ENCODE measurements around the gene DEUP1. TPM values are rescaled to one million over a fixed set of nuclear protein-coding genes. Genes with fewer than 3 reads are reported as not detected.

The DEUP1 gene
- total RNA-seq, 2 donors from 2014 or later: 1.2 to 3.2 TPM

- H3K27me3 ChIP-seq (replicated peaks; ENCODE audit: insufficient read depth): no peaks in the 10 kb centered on the region
- intact Hi-C loops (cut with DNase I): no loop called here
- WGBS: 46% methylated on average over 3 of the region's 3 CpGs
- no peaks in the 10 kb centered on the region for H3K4me1 ChIP-seq (replicated peaks)
- TF ChIP-seq POLR2A (IDR thresholded peaks at IDR 0.05) (no peak), POLR2AphosphoS5 (IDR thresholded peaks at IDR 0.05) (peak; percentile 13)
- TF ChIP-seq, protein P1, sequence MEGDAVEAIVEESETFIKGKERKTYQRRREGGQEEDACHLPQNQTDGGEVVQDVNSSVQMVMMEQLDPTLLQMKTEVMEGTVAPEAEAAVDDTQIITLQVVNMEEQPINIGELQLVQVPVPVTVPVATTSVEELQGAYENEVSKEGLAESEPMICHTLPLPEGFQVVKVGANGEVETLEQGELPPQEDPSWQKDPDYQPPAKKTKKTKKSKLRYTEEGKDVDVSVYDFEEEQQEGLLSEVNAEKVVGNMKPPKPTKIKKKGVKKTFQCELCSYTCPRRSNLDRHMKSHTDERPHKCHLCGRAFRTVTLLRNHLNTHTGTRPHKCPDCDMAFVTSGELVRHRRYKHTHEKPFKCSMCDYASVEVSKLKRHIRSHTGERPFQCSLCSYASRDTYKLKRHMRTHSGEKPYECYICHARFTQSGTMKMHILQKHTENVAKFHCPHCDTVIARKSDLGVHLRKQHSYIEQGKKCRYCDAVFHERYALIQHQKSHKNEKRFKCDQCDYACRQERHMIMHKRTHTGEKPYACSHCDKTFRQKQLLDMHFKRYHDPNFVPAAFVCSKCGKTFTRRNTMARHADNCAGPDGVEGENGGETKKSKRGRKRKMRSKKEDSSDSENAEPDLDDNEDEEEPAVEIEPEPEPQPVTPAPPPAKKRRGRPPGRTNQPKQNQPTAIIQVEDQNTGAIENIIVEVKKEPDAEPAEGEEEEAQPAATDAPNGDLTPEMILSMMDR (IDR thresholded peaks at IDR 0.05): peak in 1 of 4 experiments; percentile 19
- no peaks in the 10 kb centered on the region for H3K9me3 ChIP-seq
- no peaks in the 10 kb centered on the region for H3K36me3 ChIP-seq
- no peak overlapping the region for H3K4me3 ChIP-seq
- H3K27ac ChIP-seq: no peak overlapping the region
- no peak for DNase-seq (ENCODE audit: low spot score)
These were observed 134.5 kb downstream of the DEUP1 start for GRCh38 chr11:93464927-93465540.

GRCh38 chr11:93467054-93467453, 136.5 kb downstream of the DEUP1 start:
- WGBS: 91% methylated on average over 4 of the region's 4 CpGs
- H3K9me3 ChIP-seq: no peaks in the 10 kb centered on the region
- no peaks in the 10 kb centered on the region for H3K36me3 ChIP-seq
- no peaks in the 10 kb centered on the region for H3K27me3 ChIP-seq (replicated peaks; ENCODE audit: insufficient read depth)
- TF ChIP-seq, protein P1 (IDR thresholded peaks at IDR 0.05): no peak
- TF ChIP-seq POLR2A (IDR thresholded peaks at IDR 0.05): no peak
- H3K27ac ChIP-seq: no peak overlapping the region
- no peak overlapping the region for H3K4me3 ChIP-seq
- no peaks in the 10 kb centered on the region for H3K4me1 ChIP-seq (replicated peaks)
- DNase-seq (ENCODE audit: low spot score): no peak
- intact Hi-C loops (cut with DNase I): no loop called here

DNA sequence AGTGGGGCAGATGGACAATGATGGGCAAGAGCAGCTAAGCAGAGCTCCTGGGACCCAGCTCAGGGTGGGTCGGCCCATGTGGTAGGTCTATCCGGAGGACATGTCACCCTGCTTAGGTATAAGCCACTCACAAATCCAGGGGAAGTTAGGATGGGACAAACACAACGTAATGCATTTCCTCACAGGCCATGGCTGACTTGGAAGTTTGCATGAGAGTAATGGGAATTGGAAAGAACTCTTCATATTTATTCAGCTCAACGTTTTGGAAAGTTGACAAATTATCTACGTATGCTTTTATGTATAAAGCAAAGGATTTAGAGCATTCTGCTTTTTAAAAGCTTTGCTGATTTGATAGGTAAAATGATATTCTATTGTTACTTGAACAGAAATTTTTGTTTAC, 137.7 kb downstream of the DEUP1 start:
- H3K27ac ChIP-seq: no peak overlapping the region
- no peaks in the 10 kb centered on the region for H3K9me3 ChIP-seq
- no peak for DNase-seq (ENCODE audit: low spot score)
- no peaks in the 10 kb centered on the region for H3K4me1 ChIP-seq (replicated peaks)
- WGBS: 44% methylated on average over 5 of the region's 5 CpGs
- TF ChIP-seq, protein P1 (IDR thresholded peaks at IDR 0.05): no peak
- TF ChIP-seq POLR2AphosphoS5 (IDR thresholded peaks at IDR 0.05): no peak
- no peak for TF ChIP-seq POLR2A (IDR thresholded peaks at IDR 0.05)
- no peaks in the 10 kb centered on the region for H3K27me3 ChIP-seq (replicated peaks; ENCODE audit: insufficient read depth)
- intact Hi-C loops (cut with DNase I): no loop called here
- H3K36me3 ChIP-seq: no peaks in the 10 kb centered on the region
- H3K4me3 ChIP-seq: no peak overlapping the region

- Histone ChIP-seq H3K4me3 (no peak overlapping the region), H3K36me3 (no peaks in the 10 kb centered on the region), H3K9me3 (no peaks in the 10 kb centered on the region), H3K27ac (no peak overlapping the region), H3K27me3 (replicated peaks; ENCODE audit: insufficient read depth) (no peaks in the 10 kb centered on the region), H3K4me1 (replicated peaks) (no peaks in the 10 kb centered on the region)
- DNase-seq (ENCODE audit: low spot score): no peak
- TF ChIP-seq, protein P1 (IDR thresholded peaks at IDR 0.05): no peak
- no peak for TF ChIP-seq POLR2A (IDR thresholded peaks at IDR 0.05)
- no peak for TF ChIP-seq POLR2AphosphoS5 (IDR thresholded peaks at IDR 0.05)
- 94% methylated on average over 1 of the region's 1 CpG for WGBS
- intact Hi-C loops (cut with DNase I): no loop called here
These were observed 143.6 kb downstream of the DEUP1 start for GRCh38 chr11:93474123-93474522.

DNA sequence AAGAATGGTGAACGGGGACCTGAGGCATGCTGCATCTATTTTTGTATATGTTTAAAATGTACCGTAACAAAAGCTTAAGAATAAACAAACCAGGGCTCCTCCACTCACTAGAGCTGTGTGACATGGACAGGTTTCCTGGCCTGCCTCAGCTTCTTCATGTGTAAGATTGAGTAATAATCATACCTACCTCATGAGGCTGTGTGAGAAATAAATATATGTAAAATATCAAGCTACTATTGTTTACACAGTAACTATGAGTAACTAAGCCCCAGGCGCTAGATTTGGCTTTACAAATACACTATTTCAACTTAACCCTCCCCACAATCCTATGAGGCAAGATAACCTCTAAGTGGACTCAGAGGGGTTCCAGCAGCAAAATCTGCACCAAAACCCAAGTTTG, 146.3 kb downstream of the DEUP1 start:
- WGBS: 72% methylated on average over 3 of the region's 3 CpGs
- intact Hi-C loops (cut with DNase I): no loop called here
- Histone ChIP-seq H3K9me3 (no peaks in the 10 kb centered on the region), H3K4me1 (replicated peaks) (no peaks in the 10 kb centered on the region), H3K36me3 (no peaks in the 10 kb centered on the region), H3K27ac (no peak overlapping the region), H3K4me3 (no peak overlapping the region), H3K27me3 (replicated peaks; ENCODE audit: insufficient read depth) (no peaks in the 10 kb centered on the region)
- no peak for DNase-seq (ENCODE audit: low spot score)
- TF ChIP-seq, protein P1 (IDR thresholded peaks at IDR 0.05): no peak
- TF ChIP-seq POLR2AphosphoS5 (IDR thresholded peaks at IDR 0.05): no peak
- TF ChIP-seq POLR2A (IDR thresholded peaks at IDR 0.05): no peak
